Endothelial cell of umbilical vein (primary cell): ENCODE results near the gene ZNF324. TPM values are rescaled to one million over a fixed set of nuclear protein-coding genes. Genes with fewer than 3 reads are reported as not detected.

Experiments
- BruUV-seq: library from RNA; stranded (reverse); fragments of 400-500 nt; replicated peaks from 2 replicates; lab custom pipeline; 2021; lab: Mats Ljungman, UMichigan
- CTCF ChIA-PET: fragments of 300-600, 350-600 bp; sonication (Branson Sonifier 250); formaldehyde crosslinking; loops from one replicate; lab custom pipeline; 2021; ENCODE audit warnings: antibody characterized with exemption, inconsistent platforms; lab: Charles Lee
- POLR2A ChIA-PET: fragments of 300-600, 350-600 bp; sonication (Branson Sonifier 250); formaldehyde crosslinking; loops from one replicate; lab custom pipeline; 2021; ENCODE audit warnings: antibody characterized with exemption, inconsistent platforms; lab: Charles Lee
- DNase-seq: peaks from one replicate; pipeline ENCODE4 v3.0.0-alpha.2; 2011; ENCODE audit warnings: low read depth, low spot score
- FAIRE-seq: peaks from 2 replicates; lab custom pipeline; 2011; peaks lifted over from hg19 to GRCh38; lab: Jason Lieb, UNC
- H2AFZ ChIP-seq: 2 replicates; pipeline ENCODE4 v1.6.0; 2012; ENCODE audit warnings: low read depth, low read length, control low read depth, inconsistent platforms
- H3K27ac ChIP-seq: 2 replicates; pipeline ENCODE4 v1.5.1; 2011; ENCODE audit warnings: low read depth, mild to moderate bottlenecking, control low read depth, low read length, moderate library complexity; ENCODE audit not compliant: insufficient read depth
- H3K27me3 ChIP-seq, 2 experiments: 2 replicates each; pipeline versions ENCODE4 v1.6.0 to v1.6.1; 2011; ENCODE audit warnings: low read length in 2 of 2, mixed read lengths in 1 of 2; ENCODE audit not compliant: control insufficient read depth in 2 of 2, insufficient read depth in 2 of 2
- H3K36me3 ChIP-seq, 2 experiments: 2 replicates in 1 of 2; 3 replicates in 1 of 2; pipeline ENCODE4 v1.5.1; 2011; ENCODE audit warnings: low read length in 2 of 2, mild to moderate bottlenecking in 1 of 2, moderate library complexity in 1 of 2; ENCODE audit not compliant: control insufficient read depth in 2 of 2, insufficient read depth in 2 of 2; ENCODE audit errors: extremely low read depth in 1 of 2
- H3K4me1 ChIP-seq: 3 replicates; pipeline ENCODE4 v1.5.1; 2011; ENCODE audit warnings: mild to moderate bottlenecking, low read length; ENCODE audit not compliant: control insufficient read depth, insufficient read depth; ENCODE audit errors: extremely low read depth
- H3K4me2 ChIP-seq: 2 replicates; pipeline ENCODE4 v1.6.1; 2011; ENCODE audit warnings: low read length, control low read depth, mixed read lengths; ENCODE audit not compliant: insufficient read depth
- H3K4me3 ChIP-seq, 3 experiments: fragments of 200-600 bp in 1 of 3; sonication (generic), shearing (Covaris generic) in 1 of 3; replicated peaks in 1 of 3; 2 replicates each; pipeline ENCODE4 v1.5.1; 2011 to 2016; ENCODE audit warnings: control low read depth in 3 of 3, low read length in 3 of 3, mild to moderate bottlenecking in 2 of 3, inconsistent platforms in 1 of 3, low read depth in 1 of 3, moderate library complexity in 1 of 3; ENCODE audit not compliant: insufficient read depth in 1 of 3
- H3K79me2 ChIP-seq: 2 replicates; pipeline ENCODE4 v1.6.0; 2012; ENCODE audit warnings: low read length, inconsistent platforms; ENCODE audit not compliant: control insufficient read depth, insufficient read depth
- H3K9ac ChIP-seq: replicated peaks from 2 replicates; pipeline ENCODE3; 2011; ENCODE audit warnings: low read length, control low read depth; ENCODE audit not compliant: insufficient read depth; ENCODE audit errors: extremely low read depth
- H3K9me1 ChIP-seq: replicated peaks from 3 replicates; pipeline ENCODE4 v1.6.0; 2011; ENCODE audit warnings: mild to moderate bottlenecking, low read length; ENCODE audit not compliant: control insufficient read depth, insufficient read depth; ENCODE audit errors: extremely low read depth
- H3K9me3 ChIP-seq: replicated peaks from 2 replicates; pipeline ENCODE4 v1.5.1; 2012; ENCODE audit warnings: low read length, inconsistent platforms; ENCODE audit not compliant: control insufficient read depth, insufficient read depth
- H4K20me1 ChIP-seq: replicated peaks from 2 replicates; pipeline ENCODE3; 2011; ENCODE audit warnings: mild to moderate bottlenecking, low read length; ENCODE audit not compliant: control insufficient read depth, insufficient read depth; ENCODE audit errors: extremely low read depth
- CTCF ChIP-seq, 2 donors: IDR thresholded peaks; 1 replicate in 1 of 2; 2 replicates in 1 of 2; pipeline ENCODE4 v1.5.1; 2011; ENCODE audit warnings: low read length in 2 of 2, mild to moderate bottlenecking in 2 of 2, moderate library complexity in 2 of 2, control low read depth in 1 of 2, inconsistent platforms in 1 of 2, low read depth in 1 of 2; ENCODE audit not compliant: insufficient read depth in 1 of 2; ENCODE audit errors: extremely low read depth in 1 of 2
- EZH2 ChIP-seq: IDR thresholded peaks from 2 replicates; pipeline ENCODE4 v1.6.1; 2012; ENCODE audit warnings: borderline replicate concordance, low read depth, mild to moderate bottlenecking, moderate library complexity, low read length, inconsistent platforms; ENCODE audit not compliant: severe bottlenecking
- FOS ChIP-seq: IDR thresholded peaks from 2 replicates; pipeline ENCODE4 v1.6.1; 2011; ENCODE audit warnings: mild to moderate bottlenecking, low read length, moderate library complexity, borderline replicate concordance; ENCODE audit not compliant: insufficient read depth
- GATA2 ChIP-seq: IDR thresholded peaks from 2 replicates; pipeline ENCODE4 v1.7.0; 2011; ENCODE audit warnings: low read depth, mild to moderate bottlenecking, moderate library complexity, mixed read lengths, low read length; ENCODE audit not compliant: insufficient read length, insufficient read depth
- JUN ChIP-seq: IDR thresholded peaks from 2 replicates; pipeline ENCODE4 v1.6.1; 2011; ENCODE audit warnings: borderline replicate concordance, low read depth; ENCODE audit not compliant: insufficient read length, insufficient read depth
- MAX ChIP-seq: IDR thresholded peaks from 2 replicates; pipeline ENCODE4 v1.6.1; 2011; ENCODE audit not compliant: insufficient read depth, insufficient read length
- MYC ChIP-seq: IDR thresholded peaks from one replicate; pipeline ENCODE4 v1.6.1; 2011; ENCODE audit warnings: mild to moderate bottlenecking, low read depth, low read length
- POLR2A ChIP-seq: IDR thresholded peaks from 2 replicates; pipeline ENCODE4 v1.6.1; 2012; ENCODE audit warnings: low read depth, mild to moderate bottlenecking, control low read depth, low read length
- POLR2AphosphoS5 ChIP-seq: IDR thresholded peaks from 2 replicates; pipeline ENCODE4 v1.6.1; 2012; ENCODE audit warnings: low read depth, mild to moderate bottlenecking, control low read depth, low read length, moderate library complexity; ENCODE audit not compliant: insufficient read depth
- dilution Hi-C: fragments of 300-500 bp; cut with MboI; formaldehyde crosslinking; loops from one replicate; pipeline ENCODE4 v1.15.0; 2019; ENCODE audit warnings: low sequenced_read_pairs; ENCODE audit not compliant: extremely low pct_ligation_motif_present
- intact Hi-C: fragments of 100-400 bp; cut with micrococcal nuclease; formaldehyde crosslinking; loops from one replicate; pipeline ENCODE4 v1.10.0; 2022
- polyA plus RNA-seq, 4 experiments: library from polyadenylated mRNA; depleted of rRNA in 3 of 4; stranded (reverse) in 3 of 4; unstranded in 1 of 4; fragments of >200 nt; gene quantifications; 2 replicates each; pipeline versions ENCODE4 v1.2.1 to v1.2.3, GENCODE V29; 2011 to 2012; ENCODE audit warnings: missing spikeins in 1 of 4
- total RNA-seq: library from RNA; stranded (reverse); gene quantifications from 2 replicates; pipeline ENCODE4 v1.2.3, GENCODE V29; 2021

The ZNF324 gene
- total and polyA plus RNA-seq, 2 donors (not counting 3 experiments of a cell fraction or from before 2014, with no cell fraction given), result 6.4 to 8.7 TPM

- ChIA-PET CTCF (no interaction called here), POLR2A (no interaction called here)
- Histone ChIP-seq H3K79me2 (peaks cover 10% of the 10 kb centered on the region), H3K27me3 (no peaks in the 10 kb centered on the region), H3K9me3 (no peaks in the 10 kb centered on the region), H3K4me1 (peaks cover 10% of the 10 kb centered on the region), H3K4me2 (no peak overlapping the region), H3K9ac (no peak overlapping the region), H3K36me3 (peaks cover 4 to 22% of the 10 kb centered on the region in 2 experiments), H3K9me1 (no peaks in the 10 kb centered on the region), H4K20me1 (no peaks in the 10 kb centered on the region), H3K4me3 (no peak overlapping the region), H2AFZ (no peak overlapping the region), H3K27ac (no peak overlapping the region)
- intact Hi-C loops, result no loop called here
- DNase-seq (no peak), FAIRE-seq (no peak)
- no TSS peak for BruUV-seq
- TF ChIP-seq POLR2A, result no peak
- no peak for TF ChIP-seq MYC
- TF ChIP-seq JUN, result no peak
- no peak for TF ChIP-seq POLR2AphosphoS5
- TF ChIP-seq EZH2, result no peak
- no peak for TF ChIP-seq GATA2
- no peak for TF ChIP-seq FOS
- no peak for TF ChIP-seq CTCF (IDR thresholded peaks at IDR 0.05; ENCODE audit: extremely low read depth in 1 of 2, insufficient read depth in 1 of 2, low read depth in 1 of 2, low read length in 2 of 2)
- TF ChIP-seq MAX, result no peak
- dilution Hi-C loops, result no loop called here
Observed at GRCh38 chr19:58471736-58472135, 4.9 kb downstream of the ZNF324 start.
